ENCODE results near the gene STAT4.
A peak's percentile ranks its signal among the peaks of the same experiment; 100 is the strongest.

Gene STAT4, protein sequence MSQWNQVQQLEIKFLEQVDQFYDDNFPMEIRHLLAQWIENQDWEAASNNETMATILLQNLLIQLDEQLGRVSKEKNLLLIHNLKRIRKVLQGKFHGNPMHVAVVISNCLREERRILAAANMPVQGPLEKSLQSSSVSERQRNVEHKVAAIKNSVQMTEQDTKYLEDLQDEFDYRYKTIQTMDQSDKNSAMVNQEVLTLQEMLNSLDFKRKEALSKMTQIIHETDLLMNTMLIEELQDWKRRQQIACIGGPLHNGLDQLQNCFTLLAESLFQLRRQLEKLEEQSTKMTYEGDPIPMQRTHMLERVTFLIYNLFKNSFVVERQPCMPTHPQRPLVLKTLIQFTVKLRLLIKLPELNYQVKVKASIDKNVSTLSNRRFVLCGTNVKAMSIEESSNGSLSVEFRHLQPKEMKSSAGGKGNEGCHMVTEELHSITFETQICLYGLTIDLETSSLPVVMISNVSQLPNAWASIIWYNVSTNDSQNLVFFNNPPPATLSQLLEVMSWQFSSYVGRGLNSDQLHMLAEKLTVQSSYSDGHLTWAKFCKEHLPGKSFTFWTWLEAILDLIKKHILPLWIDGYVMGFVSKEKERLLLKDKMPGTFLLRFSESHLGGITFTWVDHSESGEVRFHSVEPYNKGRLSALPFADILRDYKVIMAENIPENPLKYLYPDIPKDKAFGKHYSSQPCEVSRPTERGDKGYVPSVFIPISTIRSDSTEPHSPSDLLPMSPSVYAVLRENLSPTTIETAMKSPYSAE

DNA sequence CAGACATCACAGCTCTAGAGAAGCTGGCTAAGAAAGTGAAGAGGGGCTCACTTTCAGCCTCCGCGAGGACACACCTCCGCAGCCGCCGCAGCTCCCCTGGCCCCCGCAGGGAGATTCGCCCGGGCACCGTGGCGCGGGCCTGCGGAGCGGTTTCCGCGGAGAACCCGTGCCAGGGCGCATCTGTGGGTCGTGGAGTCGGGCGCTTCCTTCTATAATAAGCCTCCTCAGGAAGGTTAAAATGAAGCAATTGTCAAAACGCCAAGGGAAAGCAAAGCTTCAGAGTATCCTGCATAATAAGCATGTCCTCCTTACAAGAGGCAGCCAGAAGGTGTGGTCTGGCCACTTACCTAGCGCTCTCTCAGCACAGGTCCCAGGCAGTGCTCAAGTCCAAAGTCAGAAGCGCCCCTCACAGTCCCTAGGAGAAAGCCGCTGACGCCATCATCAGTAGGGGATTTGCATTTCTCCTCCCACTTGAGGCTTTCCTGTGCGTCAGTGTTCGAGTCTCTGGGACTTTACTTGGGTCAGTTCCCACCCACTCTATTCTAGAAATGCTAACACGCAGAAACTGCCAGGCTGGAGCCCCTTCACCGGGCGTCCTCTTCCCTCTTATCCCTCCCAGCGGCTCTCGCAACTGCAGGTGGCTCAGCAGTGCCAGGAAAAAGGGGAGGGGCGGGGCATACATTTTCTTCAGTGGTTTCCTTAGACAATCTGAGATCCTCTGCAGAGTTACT, at the start of gene STAT4:
STAT4 (minus strand) TSS at position 395 of the 731 bp plus-strand sequence. CDS start 2,791 bp downstream, outside the sequence.
- DNase-seq (ENCODE audit: low spot score), result no peak

DNA sequence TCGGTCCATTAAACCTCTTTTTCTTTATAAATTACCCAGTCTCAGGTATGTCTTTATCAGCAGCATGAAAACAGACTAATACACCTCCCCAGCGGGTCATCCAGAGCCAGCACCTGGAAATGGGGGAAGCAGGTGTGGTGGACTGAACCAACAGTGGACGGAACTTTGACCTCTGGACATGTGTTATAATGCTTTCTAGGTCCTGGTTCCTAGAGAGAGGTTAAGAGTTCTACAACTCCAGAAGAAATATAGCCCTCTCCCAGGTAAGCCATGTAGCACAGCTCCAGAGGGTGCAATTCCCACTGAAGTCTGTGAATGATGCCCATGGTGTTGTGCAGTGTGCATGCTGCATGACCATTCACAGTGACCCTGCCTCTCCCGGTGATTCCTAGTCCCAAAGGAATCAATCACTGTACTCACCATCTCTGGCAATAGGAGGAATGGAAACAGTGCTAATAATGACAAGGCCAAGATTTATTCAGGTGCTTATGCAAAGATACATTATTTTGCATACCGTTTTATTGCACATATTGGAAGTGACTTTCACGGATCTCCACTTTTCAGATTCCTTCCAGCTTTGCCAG, 49.2 kb upstream of the STAT4 start:
- no peak for DNase-seq (ENCODE audit: low spot score)

DNA sequence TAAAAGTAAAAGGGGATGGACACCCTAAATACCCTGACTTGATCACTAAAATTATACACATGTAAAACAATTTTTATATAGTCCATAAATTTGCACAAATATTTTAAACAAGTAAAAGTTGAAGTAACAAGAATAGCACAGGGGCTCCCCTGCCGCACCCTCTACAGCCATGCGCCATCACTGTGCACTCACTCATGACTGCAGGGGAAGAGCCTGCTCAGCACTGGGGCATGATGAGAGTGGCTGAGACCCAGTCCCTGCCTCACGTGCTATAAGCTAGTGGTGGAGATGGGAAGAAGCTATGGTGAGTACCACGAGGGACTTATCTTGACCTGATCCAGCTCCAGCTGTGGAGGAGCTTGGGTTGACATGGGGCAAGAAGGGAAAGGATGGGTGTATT, 47.5 kb upstream of the STAT4 start:
- no peak for DNase-seq (ENCODE audit: low spot score)

DNA sequence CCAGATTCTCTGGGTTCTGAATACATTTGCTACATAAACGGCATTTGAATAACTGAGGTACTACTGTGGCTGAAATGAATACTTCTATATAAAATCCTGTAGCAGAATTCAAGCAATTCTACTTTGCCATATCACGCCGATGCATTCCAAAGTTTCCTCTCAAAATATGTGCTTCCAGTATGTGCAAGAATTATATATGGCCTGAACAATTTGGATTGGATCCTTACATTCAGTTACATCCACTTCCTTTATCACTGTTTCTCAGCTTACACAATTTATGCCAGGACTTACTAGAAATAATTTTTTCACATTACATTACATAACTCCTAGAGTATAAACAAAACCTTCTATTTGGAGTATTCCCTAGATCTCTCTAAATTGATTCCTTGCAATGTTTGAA, 46.3 kb upstream of the STAT4 start:
- DNase-seq (ENCODE audit: low spot score), result no peak

DNA sequence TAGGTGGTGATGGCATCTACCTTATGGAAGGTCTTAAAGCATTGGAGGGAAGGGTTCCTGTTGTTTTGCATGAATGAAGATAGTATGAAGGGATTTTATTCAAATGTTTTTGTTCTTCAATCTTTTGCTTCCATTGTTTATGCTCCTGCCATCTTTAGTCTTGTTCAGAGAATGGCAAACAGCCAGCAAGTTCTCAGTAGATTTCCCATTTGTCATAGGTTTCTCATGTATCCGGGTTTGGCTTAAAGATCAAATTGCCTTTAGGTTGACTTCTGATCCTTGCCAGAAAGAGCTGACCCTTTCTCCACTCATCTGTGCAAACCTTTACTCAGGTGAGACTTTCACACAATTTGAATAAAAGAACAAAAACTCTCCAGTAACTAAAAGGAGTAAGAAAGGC, 44.2 kb upstream of the STAT4 start:
- DNase-seq (ENCODE audit: low spot score), result no peak

DNA sequence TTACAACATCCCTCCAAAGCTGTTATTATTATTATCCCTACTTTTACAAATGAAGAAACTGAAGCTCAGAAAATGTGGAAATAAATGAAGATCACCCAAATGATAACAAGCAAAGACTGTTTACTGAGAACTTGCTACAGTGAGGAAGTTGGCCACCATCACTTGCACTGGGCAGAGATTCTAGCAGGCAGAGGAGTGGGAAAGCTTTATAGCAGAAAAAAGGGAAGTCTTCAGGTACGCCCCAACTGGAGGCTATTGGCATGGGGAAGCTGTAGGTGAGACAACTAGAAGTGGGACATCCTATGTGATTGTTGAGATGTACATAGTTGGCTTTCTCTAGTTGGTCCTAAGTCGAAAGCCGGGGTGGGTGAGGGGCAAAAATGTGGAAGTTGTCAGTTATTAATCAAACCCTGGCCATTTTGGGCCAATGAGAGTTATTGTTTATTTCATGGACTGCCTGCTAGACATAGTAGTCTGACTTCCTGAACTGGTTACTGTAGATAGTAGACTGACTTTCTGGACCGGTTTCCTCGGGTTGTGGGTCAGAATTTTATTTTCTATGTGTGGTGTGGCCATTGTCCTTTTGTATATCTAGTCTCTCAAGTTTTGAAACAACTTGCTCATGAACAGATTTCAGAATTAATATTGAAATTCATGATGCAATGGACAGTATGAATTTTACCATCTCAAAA, 40.2 kb upstream of the STAT4 start:
- DNase-seq (ENCODE audit: low spot score), result no peak

DNA sequence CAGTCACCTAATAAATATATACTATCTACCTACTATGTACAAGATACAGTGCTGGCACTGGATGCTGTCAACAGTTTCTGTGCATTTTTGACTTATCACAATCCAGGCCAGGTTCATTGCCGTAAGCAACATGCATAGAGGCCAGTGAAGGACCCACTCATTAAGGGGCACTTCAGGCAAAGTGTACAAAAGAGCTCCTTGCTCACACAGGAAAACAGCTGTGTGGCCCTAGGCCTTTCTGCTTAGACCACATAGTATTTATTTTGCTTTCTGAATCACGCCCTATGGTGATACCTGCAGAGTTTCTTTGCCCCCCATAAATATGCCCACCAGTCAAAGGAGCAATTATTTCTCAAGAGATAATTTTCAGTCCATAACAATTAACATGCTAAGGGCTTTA, 39.6 kb upstream of the STAT4 start:
- no peak for DNase-seq (ENCODE audit: low spot score)

DNA sequence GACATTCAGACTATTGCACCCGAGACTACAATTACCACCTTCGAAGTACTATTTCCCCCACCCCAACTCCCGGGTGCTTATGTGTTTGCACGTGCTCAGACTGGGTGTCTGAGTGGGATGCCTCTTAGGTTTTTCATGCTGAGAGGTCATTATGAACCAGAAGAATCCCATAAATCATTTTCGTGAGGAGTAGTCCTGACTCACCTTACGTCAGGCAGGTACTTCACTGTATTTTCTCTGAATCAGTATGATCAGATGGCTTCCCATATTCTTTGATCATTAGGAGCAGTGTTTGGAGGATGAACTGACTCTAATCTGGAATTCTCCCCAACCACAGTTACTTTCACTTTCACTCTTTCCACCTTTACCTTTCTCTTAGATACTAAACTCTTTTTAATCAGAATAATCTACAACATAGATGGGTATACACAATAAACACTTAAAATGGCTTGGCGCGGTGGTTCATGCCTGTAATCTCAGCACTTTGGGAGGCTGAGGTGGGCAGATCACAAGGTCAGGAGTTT, 38.4 kb upstream of the STAT4 start:
- DNase-seq (ENCODE audit: low spot score), result no peak

DNA sequence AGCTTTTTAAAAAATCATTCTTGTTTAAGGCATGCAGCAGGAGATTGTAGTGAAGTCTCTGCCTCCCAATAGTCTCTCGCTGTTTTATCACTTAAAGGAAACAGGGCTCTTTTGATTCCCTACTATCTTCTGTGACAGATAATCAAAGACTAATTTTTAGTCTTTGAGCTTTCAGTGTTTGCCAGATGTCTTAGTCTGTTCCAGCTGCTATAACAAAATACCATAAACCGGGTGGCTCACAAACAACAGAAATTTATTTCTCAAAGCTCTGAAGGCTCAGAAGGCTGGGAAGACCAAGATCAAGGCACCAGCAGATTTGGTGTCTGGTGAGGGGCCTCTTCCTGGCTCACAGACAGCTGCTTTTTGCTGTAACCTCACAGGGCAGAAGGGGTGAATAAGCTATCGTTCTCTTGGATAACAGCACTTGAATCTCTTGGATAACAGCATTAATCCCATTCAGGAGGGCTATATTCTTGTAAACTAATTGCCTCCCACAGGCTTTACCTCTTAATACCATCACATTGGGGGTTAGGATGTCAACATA, 37.8 kb upstream of the STAT4 start:
- DNase-seq (ENCODE audit: low spot score), result no peak

DNA sequence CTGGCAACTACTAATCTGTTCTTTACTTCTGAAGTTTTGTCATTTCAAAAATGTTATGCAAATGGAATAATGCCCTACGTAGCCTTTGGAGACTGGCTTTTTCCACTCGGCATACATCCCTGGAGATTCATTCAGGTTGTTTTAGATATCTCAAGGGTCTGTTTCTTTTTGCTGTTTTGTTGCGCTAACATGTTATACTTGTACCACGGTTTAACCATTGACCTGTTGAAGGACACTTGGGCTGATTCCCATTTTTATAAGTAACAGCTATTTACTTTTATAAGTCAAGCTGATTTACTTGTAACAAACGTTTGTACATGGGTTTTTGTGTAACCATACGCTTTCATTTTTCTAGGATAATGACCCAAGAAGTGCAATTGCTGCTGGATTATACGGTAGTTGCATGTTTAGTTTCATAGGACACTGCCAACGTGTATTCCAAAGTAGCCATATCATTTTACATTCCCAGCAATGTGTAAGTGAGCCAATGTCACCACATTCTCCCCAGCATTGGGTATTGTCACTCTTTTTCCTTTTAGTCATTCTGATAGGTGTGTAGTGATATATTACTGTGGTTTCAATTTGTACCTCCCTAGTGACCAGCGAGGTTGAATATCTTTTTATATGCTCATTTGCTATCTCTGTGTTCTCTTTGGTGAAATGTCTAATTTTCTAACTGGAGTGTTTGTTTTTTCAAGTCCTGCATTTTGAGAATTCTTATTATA, 36.5 kb upstream of the STAT4 start:
- no peak for DNase-seq (ENCODE audit: low spot score)

DNA sequence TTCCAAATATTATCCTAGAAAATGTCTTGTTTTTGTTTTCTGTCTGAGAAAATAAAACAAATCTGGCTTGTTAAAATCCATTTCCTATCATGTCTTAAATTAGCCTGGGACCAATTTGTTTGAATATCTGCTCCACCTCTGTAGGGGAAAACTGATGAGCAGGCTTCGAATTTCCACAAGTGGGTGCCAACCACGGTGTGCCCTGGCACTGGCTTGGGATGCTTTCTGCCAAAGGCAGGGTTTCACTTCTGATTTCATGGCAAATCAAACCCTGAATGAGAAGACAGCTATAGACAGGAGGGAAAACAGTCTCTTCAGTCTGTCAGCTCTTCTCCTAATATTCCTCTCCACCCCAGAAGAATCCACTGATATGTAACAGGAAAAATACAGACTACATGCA, 33.7 kb upstream of the STAT4 start:
- no peak for DNase-seq (ENCODE audit: low spot score)

DNA sequence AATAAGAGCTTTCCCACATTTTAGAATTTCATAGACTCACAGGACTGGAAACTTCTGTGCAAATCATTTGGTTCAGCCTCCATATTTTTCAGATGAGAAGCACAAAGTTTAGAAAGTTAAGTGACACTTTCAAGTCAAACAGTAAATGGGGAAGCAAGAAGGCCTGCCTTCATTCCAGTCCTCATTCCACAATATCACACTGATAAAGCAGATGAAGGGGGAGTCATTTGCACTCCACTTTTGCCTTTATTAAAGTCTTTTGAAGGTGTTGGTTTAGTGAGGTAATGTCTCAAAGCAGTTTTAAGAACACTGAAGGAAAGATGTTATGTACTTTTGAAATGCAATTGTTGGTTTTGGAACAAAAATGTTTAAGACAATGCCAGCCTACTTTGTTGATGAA, 32.7 kb upstream of the STAT4 start:
- DNase-seq (ENCODE audit: low spot score), result no peak

DNA sequence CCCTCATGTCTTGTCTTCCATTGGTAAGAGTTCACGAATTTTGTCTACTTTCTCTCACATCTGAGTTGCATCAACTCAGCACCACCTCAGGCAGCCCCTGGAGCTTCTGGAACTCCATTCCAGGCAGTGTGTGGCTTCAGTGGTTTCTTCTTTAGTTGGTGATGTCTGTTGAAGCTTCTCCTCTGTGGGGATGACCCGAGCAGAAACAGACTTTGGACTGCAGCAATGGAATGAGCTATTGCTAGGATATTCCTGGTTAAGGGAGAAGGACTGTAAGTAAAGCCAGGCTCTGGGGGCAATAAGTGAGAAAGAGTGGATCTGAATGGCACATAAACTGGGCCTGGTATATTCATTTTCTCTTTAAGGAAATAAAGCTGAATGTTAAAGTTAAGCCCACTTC, 32.3 kb upstream of the STAT4 start:
- no peak for DNase-seq (ENCODE audit: low spot score)

DNA sequence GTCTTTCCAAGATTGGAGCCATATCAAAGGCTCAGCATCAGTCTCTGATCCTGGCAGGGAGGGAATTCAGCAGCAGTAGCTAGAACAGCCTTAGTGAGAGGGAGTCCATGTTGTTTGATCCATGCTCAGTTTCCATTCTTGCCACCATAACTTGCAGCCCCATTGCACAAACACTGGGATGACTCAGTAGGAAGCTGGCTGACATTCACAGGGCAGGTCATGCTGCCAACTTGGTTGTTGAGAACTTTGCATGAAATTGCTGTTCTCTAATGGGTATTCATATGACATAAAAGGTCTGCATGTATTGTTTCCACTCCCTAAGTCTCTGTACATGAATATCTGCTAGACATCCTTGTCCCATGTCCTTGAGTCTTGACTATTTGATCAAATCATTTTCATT, 29.9 kb upstream of the STAT4 start:
- peak; percentile 48 for DNase-seq (ENCODE audit: low spot score)

DNA sequence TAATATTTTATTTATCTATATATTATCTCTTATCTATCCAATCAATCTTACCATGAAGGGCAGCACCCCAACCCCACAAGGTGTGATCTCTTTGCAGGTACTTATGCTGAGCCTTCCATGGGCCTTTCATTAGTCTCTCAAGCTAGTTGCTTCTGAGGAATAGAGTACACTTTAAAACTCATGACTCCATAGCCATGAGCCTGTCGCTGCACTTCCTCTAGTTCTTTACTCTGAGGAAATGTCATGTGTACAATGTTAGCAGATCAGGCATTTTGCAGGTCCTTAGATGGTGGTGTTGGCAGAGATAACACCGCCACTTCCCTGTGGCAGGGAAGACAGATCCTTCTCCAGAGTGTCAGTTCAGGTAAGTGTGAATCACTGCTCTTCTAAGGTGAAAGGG, 29.5 kb upstream of the STAT4 start:
- no peak for DNase-seq (ENCODE audit: low spot score)

DNA sequence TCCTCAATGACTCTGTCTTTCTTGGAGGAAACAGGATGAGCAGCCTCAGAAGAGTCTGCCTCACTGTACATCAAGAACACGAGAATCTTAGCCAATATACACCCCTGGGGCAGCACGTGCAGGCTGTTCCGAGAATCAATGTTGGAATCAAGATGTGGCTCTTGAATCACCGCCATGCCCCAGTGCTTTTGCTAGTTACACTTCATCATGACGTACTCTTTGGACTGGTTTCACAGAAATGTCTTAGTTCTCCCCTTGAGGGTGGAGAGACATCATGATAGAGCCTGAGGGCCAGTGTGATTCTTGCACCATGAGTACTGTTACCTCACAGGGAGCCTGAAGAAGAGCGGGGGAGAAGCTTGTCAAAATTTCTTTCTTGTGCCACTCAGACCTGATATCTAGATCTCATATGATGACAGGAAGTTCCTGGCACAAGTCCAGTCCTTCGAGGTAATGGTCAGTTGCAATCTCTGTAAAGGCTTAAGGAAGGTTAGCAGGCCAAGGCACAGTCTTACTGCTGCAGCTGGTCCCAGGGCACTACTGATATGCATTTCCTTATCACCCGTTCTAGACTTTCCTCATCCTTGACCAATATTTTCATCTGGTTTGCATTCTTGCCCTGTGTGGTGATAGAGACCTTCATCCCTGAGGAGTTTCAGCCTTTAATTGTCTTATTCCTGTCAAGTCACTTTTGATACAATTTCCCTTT, 28.2 kb upstream of the STAT4 start:
- no peak for DNase-seq (ENCODE audit: low spot score)

DNA sequence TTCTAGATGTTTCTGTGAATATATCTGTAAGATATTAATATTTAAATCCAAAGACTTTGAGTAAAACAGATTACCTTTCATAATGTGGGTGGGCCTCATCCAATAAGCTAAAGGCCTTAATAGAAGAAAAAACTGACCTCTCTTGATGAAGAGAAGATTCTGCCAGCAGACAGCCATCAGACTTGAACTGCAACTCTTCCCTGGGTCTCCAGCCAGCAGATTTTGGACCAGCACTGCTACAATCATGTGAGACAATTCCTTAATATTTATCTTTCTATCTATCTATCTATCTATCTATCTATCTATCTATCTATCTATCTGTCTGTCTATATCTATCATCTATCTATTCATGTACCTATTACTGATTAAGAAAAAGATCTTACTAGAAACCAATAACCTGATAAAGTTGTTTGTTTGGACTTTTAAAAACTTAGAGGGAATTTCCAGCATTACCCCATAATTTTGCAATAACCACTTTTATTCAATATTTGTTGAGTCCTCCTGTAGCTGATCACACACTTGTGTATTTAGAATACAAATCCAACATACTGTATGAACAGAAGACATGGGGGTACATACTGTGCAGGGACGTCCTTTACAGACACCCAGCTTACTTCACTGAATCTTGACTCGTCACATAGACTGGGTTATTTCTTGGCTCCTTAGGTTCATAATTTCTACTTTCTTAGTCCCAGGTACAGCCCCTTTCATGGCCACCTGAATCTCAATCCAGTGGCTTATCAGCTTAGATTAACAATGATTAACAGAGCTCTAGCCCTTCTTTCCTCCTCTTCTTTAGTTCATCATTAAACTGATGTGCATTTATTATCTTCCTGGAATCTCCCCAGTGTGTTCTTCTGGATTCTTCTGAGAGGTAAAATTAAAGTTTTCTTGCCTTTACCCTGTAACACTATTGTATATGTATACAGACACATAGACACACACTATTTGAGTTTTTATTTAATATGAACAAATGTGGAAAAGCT, 27.2 kb upstream of the STAT4 start:
- no peak for DNase-seq (ENCODE audit: low spot score)

DNA sequence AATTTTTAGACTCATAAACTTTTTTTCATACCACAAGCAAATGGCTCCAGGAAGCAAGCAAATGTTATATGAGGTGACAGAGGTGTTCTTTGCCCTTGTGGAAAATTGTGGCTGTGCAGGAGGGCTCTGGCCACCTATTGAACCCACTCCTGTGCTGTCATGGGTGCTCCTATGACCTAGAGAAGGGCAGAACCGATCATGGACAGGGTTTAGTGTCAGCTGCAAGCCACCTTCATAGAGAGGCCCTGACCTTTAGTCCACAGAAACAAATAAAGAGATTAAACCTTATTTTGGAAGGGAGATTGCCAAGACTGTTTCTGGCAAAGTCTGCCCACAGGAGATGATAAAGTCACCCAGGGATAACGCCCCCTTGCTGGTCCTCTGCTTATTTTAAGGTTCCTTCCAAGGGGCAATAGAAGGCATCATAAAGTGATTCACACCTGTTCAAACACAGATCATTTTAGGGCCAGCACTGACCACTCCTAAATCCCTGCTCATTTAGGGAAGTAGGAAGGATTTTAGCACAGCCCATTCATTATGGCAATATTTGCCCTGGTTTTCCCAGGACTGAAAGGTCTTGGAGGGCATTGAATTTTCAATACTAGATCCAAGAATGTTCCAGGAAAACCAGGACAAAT, 26.1 kb upstream of the STAT4 start:
- no peak for DNase-seq (ENCODE audit: low spot score)
